ENCODE measurements around the gene LSAMP.
"Not testable (repeated sequence)": the region's sequence is repeated elsewhere in the genome, so short reads cannot be mapped to it uniquely, and the experiment has no call there.

Gene LSAMP

GRCh38 chr3:115861166-115861733 lies 584.0 kb downstream of the LSAMP start:
- DNase-seq = no peak

GRCh38 chr3:115860766-115861165 lies 584.5 kb downstream of the LSAMP start:
- no peak for DNase-seq

- DNase-seq = no peak
These were observed 586.1 kb downstream of the LSAMP start for GRCh38 chr3:115859002-115859807.

GRCh38 chr3:115857518-115858136 lies 587.7 kb downstream of the LSAMP start:
- DNase-seq = no peak

GRCh38 chr3:115855911-115856310 lies 589.4 kb downstream of the LSAMP start:
- no peak for DNase-seq

- no peak for DNase-seq
These were observed 592.2 kb downstream of the LSAMP start for GRCh38 chr3:115853104-115853503.

- DNase-seq = no peak
These were observed 593.0 kb downstream of the LSAMP start for GRCh38 chr3:115852278-115852677.

GRCh38 chr3:115851571-115851970 lies 593.7 kb downstream of the LSAMP start:
- DNase-seq = no peak

- no peak for DNase-seq
These were observed 596.6 kb downstream of the LSAMP start for GRCh38 chr3:115848641-115849040.

- no peak for DNase-seq
These were observed 599.3 kb downstream of the LSAMP start for GRCh38 chr3:115845986-115846385.

- DNase-seq = not testable (repeated sequence)
These were observed 600.6 kb downstream of the LSAMP start for GRCh38 chr3:115844729-115845128.

- no peak for DNase-seq
These were observed 602.1 kb downstream of the LSAMP start for GRCh38 chr3:115843206-115843605.

- no peak for DNase-seq
These were observed 606.0 kb downstream of the LSAMP start for GRCh38 chr3:115839246-115839645.

- no peak for DNase-seq
These were observed 606.5 kb downstream of the LSAMP start for GRCh38 chr3:115838786-115839185.

- DNase-seq = no peak
These were observed 608.3 kb downstream of the LSAMP start for GRCh38 chr3:115836944-115837343.

GRCh38 chr3:115835946-115836345 lies 609.3 kb downstream of the LSAMP start:
- no peak for DNase-seq

GRCh38 chr3:115834068-115834467 lies 611.2 kb downstream of the LSAMP start:
- no peak for DNase-seq

GRCh38 chr3:115833074-115833473 lies 612.2 kb downstream of the LSAMP start:
- no peak for DNase-seq

GRCh38 chr3:115832265-115832664 lies 613.0 kb downstream of the LSAMP start:
- DNase-seq = no peak

GRCh38 chr3:115831864-115832263 lies 613.4 kb downstream of the LSAMP start:
- DNase-seq = no peak

GRCh38 chr3:115830764-115831395 lies 614.4 kb downstream of the LSAMP start:
- DNase-seq = no peak

GRCh38 chr3:115828401-115828800 lies 616.9 kb downstream of the LSAMP start:
- no peak for DNase-seq

GRCh38 chr3:115827495-115827894 lies 617.8 kb downstream of the LSAMP start:
- DNase-seq = no peak

- DNase-seq = no peak
These were observed 620.2 kb downstream of the LSAMP start for GRCh38 chr3:115825046-115825445.

All from activated T-cell treated with anti-CD3 and anti-CD28 coated beads, Interleukin-2, amount 50 U/mL, for 48 hours (primary cell).